Measurements from ENCODE around the gene HOXD10. TPM values are rescaled to one million over a fixed set of nuclear protein-coding genes. Genes with fewer than 3 reads are reported as not detected.
A peak's percentile ranks its signal among the peaks of the same experiment; 100 is the strongest.

Gene HOXD10
- total and polyA plus RNA-seq, 9 of the 15 experiments (the other 6 are each of a cell fraction or from before 2014, with no cell fraction given) = not detected

DNA sequence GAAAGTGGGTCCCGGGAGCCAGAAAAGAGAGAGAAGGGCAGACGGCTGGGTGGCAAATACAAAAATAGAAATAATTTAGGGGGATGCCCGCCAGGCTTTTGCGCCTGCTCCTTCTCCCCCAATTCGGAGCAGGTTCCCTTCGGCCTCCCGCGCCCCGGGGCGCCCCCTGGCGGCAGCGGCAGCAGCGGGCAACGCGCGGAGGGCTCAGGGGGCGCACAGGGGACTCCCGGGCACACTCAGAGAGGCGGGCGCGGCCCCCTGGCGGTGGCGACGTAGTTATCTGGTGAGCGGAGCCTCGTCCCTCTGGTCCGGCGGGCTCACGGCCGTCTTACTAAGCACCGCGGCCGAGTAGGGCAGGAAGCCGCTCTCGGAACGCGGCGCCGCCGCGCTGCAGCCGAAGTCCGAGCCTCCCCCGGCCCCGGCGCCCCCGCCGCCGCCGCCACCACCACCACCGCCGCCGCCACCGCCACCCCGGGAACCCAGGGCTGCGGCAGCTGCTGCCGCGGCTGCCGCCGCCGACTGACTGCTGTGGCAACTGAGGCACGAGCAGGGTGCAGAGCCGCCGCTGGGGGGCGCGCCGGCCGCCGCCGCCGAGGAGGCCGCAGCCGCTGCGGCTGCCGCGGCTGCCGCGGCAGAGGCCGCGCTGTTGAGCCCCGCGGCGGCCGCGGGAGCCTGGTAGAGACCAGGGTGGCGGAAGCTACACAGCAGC lies 36.6 kb upstream of the HOXD10 start (continued):
- TF ChIP-seq PCBP1 (IDR thresholded peaks at IDR 0.05; ENCODE audit: low read depth, low read length, poor library complexity, severe bottlenecking) (peak; percentile 27), BMI1 (IDR thresholded peaks at IDR 0.05; ENCODE audit: low read length) (no peak), ARNT (IDR thresholded peaks at IDR 0.05) (no peak), HCFC1 (IDR thresholded peaks at IDR 0.05; ENCODE audit: low read depth, low read length) (peak; percentile 26), NR2C1 (IDR thresholded peaks at IDR 0.05) (no peak), NR2C1 (tag; IDR thresholded peaks at IDR 0.05) (no peak), HSF4 (CRISPR knock-in tag; IDR thresholded peaks at IDR 0.05; ENCODE audit: borderline replicate concordance) (no peak), GTF2E2 (tag; IDR thresholded peaks at IDR 0.05) (no peak), SOX6 (IDR thresholded peaks at IDR 0.05) (0 out of 2 replicates have a peak, but pooled peaks have one; percentile 30), RBM22 (IDR thresholded peaks at IDR 0.05; ENCODE audit: low read depth, low read length, poor library complexity, severe bottlenecking) (peak; percentile 46)
- TF ChIP-seq, protein P1, sequence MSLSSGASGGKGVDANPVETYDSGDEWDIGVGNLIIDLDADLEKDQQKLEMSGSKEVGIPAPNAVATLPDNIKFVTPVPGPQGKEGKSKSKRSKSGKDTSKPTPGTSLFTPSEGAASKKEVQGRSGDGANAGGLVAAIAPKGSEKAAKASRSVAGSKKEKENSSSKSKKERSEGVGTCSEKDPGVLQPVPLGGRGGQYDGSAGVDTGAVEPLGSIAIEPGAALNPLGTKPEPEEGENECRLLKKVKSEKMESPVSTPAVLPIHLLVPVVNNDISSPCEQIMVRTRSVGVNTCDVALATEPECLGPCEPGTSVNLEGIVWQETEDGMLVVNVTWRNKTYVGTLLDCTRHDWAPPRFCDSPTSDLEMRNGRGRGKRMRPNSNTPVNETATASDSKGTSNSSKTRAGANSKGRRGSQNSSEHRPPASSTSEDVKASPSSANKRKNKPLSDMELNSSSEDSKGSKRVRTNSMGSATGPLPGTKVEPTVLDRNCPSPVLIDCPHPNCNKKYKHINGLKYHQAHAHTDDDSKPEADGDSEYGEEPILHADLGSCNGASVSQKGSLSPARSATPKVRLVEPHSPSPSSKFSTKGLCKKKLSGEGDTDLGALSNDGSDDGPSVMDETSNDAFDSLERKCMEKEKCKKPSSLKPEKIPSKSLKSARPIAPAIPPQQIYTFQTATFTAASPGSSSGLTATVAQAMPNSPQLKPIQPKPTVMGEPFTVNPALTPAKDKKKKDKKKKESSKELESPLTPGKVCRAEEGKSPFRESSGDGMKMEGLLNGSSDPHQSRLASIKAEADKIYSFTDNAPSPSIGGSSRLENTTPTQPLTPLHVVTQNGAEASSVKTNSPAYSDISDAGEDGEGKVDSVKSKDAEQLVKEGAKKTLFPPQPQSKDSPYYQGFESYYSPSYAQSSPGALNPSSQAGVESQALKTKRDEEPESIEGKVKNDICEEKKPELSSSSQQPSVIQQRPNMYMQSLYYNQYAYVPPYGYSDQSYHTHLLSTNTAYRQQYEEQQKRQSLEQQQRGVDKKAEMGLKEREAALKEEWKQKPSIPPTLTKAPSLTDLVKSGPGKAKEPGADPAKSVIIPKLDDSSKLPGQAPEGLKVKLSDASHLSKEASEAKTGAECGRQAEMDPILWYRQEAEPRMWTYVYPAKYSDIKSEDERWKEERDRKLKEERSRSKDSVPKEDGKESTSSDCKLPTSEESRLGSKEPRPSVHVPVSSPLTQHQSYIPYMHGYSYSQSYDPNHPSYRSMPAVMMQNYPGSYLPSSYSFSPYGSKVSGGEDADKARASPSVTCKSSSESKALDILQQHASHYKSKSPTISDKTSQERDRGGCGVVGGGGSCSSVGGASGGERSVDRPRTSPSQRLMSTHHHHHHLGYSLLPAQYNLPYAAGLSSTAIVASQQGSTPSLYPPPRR (CRISPR knock-in tag; IDR thresholded peaks at IDR 0.05; ENCODE audit: borderline replicate concordance) = no peak
- TF ChIP-seq, protein P2, sequence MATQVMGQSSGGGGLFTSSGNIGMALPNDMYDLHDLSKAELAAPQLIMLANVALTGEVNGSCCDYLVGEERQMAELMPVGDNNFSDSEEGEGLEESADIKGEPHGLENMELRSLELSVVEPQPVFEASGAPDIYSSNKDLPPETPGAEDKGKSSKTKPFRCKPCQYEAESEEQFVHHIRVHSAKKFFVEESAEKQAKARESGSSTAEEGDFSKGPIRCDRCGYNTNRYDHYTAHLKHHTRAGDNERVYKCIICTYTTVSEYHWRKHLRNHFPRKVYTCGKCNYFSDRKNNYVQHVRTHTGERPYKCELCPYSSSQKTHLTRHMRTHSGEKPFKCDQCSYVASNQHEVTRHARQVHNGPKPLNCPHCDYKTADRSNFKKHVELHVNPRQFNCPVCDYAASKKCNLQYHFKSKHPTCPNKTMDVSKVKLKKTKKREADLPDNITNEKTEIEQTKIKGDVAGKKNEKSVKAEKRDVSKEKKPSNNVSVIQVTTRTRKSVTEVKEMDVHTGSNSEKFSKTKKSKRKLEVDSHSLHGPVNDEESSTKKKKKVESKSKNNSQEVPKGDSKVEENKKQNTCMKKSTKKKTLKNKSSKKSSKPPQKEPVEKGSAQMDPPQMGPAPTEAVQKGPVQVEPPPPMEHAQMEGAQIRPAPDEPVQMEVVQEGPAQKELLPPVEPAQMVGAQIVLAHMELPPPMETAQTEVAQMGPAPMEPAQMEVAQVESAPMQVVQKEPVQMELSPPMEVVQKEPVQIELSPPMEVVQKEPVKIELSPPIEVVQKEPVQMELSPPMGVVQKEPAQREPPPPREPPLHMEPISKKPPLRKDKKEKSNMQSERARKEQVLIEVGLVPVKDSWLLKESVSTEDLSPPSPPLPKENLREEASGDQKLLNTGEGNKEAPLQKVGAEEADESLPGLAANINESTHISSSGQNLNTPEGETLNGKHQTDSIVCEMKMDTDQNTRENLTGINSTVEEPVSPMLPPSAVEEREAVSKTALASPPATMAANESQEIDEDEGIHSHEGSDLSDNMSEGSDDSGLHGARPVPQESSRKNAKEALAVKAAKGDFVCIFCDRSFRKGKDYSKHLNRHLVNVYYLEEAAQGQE (IDR thresholded peaks at IDR 0.05; ENCODE audit: borderline replicate concordance) = peak; percentile 88
- TF ChIP-seq, protein P2 (CRISPR knock-in tag; IDR thresholded peaks at IDR 0.05; ENCODE audit: low read depth) = no peak
- TF ChIP-seq, protein P3, sequence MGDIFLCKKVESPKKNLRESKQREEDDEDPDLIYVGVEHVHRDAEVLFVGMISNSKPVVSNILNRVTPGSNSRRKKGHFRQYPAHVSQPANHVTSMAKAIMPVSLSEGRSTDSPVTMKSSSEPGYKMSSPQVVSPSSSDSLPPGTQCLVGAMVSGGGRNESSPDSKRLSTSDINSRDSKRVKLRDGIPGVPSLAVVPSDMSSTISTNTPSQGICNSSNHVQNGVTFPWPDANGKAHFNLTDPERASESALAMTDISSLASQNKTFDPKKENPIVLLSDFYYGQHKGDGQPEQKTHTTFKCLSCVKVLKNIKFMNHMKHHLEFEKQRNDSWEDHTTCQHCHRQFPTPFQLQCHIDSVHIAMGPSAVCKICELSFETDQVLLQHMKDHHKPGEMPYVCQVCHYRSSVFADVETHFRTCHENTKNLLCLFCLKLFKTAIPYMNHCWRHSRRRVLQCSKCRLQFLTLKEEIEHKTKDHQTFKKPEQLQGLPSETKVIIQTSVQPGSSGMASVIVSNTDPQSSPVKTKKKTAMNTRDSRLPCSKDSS (IDR thresholded peaks at IDR 0.05; ENCODE audit: low read depth, partially characterized antibody) = no peak
